ENCODE results near the gene ZFYVE19.

ZFYVE19 gene, protein sequence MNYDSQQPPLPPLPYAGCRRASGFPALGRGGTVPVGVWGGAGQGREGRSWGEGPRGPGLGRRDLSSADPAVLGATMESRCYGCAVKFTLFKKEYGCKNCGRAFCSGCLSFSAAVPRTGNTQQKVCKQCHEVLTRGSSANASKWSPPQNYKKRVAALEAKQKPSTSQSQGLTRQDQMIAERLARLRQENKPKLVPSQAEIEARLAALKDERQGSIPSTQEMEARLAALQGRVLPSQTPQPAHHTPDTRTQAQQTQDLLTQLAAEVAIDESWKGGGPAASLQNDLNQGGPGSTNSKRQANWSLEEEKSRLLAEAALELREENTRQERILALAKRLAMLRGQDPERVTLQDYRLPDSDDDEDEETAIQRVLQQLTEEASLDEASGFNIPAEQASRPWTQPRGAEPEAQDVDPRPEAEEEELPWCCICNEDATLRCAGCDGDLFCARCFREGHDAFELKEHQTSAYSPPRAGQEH

DNA sequence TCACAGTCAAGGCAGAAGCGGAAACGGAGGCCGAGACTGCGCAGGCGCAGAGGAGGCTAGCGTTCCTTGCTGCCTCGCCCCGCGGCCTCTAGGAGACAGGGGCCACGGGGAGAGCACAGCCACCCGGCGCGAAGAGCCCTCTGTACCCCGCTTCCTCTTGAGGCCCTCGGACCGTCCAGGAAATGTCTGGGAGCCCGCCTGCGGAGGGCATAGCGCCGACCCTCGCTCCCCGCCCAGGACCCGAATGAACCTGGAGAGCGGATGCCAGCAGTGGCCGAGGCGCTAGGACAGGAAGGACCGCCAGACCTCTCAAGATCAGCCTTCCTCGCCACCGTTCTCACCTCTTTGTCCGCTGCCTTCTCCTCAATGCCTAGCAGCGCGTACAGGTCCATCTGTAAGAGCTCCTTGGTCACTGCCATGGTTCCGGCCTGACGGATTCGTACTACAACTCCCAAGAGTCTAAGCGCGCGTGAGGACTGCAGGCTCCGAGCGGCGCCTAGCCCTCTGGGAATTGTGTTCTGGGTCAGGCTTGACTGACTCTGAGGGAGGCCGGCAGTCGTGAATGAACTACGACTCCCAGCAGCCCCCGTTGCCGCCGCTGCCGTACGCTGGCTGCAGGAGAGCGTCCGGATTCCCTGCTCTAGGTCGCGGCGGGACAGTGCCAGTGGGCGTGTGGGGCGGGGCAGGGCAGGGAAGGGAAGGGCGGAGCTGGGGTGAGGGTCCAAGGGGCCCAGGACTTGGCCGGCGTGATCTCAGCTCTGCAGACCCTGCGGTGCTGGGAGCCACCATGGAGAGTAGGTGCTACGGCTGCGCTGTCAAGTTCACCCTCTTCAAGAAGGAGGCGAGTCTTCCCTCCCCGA is at the start of gene ZFYVE19, which contains the start of gene DNAJC17:
Gene ZFYVE19 (plus strand): TSS at position 62 of the 860 bp plus-strand sequence. CDS start 501 bp downstream, at position 563.
Gene DNAJC17 (minus strand): TSS at position 446 of the 860 bp plus-strand sequence. CDS start 27 bp downstream, at position 419.
- peak; percentile 92 for DNase-seq (ENCODE audit: low read depth)

DNA sequence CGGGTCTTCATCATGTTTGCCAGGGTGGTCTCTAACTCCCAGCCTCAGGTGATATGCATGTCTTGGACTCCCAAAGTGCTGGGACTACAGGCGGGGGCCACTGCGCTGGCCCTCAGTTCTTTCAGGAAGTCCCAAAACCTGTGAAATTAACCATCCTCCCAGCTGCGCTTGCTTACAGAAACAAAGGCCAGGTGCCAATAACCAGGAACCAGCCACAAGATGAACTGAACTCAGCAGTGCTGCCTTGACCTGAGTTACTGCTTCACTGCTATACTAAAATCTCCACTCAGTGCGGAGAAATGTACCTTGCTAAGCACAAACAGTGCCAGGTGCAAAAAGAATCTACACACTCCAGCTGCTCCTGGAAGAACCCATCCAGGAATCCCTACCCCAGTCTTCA is 46.9 kb upstream of the ZFYVE19 start:
- no peak for DNase-seq (ENCODE audit: low read depth)

DNA sequence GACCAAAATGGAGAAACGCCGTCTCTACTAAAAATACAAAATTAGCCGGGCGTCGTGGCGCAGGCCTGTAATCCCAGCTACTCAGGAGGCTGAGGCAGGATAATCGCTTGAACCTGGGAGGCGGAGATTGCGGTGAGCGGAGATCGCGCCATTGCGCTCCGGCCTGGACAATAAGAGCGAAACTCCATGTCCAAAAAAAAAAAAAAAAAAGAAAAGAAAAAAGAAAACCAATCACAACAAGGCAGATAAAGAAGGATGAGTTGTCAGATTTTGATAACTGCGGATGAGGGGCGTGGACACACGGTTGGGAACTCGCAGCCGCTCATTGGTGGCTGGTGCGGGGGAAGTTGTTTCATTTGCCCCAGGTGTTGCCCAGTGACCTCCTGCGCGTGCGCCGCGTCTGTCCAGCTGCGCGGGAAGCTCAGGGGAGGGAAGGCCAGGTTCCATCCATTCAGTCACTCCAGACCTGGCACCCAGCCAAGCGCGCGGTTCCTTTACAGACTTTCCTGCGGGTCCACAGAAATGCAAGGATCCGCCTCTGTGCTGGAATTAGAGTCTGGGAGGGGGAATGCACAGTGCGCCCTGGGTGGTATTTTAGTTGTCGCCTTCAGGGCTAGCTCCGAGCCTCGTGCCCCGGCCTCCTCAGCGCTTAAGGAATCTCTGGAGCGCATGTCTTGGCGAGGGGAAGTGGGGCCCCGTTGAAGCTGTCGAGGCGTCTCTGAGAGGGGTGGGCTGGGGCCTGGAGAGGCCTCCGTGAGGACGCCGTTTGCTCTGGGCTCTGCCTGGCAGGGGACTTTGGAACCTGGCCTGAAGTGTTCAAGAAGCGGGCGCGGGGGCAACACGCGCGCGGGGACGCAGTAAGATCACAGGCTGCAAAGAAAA is 43.7 kb upstream of the ZFYVE19 start:
- no peak for DNase-seq (ENCODE audit: low read depth)

DNA sequence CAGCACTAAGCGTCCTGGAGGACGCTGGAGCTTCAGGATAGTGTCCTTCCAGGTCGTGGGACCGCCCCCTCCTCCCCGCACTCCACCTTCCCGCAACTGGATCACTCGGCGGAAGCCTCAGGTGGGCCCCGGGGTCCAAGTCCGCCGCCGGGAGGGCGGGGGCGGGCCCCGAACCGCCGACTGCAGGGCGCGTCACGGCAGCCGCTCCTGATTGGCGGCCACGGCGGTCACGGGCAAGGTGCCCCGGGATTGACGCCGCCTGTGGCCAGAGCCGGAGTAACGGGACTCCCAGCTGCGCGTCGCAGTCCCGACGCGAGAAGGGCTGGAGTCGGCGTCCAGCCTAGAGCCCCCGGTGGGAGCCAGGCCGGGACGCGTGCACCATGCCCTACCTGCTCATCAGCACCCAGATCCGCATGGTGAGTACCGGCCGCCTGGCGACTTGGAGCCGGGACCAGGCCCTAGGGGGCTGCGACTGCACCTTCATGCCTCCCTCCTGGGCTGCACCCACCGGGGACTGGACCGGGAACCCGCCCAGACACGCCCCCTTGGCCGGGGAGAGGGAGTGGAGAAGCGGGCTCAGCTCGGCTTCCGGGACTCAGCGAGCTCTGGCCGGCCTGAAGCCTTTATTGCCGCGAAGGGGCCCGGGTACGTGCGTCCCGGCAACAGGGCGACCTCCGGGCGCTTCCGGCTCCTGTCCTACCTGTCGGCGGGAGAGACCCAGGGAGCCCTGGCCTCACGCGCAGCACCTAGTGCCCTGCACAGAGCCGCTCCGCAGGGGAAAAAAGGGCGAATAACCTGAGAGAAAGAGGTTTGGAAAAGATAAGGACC is 42.9 kb upstream of the ZFYVE19 start, which contains the start of gene GCHFR:
Gene GCHFR (plus strand): TSS at position 268 of the 828 bp plus-strand sequence. CDS start 113 bp downstream, at position 381.
- DNase-seq (ENCODE audit: low read depth) = no peak

DNA sequence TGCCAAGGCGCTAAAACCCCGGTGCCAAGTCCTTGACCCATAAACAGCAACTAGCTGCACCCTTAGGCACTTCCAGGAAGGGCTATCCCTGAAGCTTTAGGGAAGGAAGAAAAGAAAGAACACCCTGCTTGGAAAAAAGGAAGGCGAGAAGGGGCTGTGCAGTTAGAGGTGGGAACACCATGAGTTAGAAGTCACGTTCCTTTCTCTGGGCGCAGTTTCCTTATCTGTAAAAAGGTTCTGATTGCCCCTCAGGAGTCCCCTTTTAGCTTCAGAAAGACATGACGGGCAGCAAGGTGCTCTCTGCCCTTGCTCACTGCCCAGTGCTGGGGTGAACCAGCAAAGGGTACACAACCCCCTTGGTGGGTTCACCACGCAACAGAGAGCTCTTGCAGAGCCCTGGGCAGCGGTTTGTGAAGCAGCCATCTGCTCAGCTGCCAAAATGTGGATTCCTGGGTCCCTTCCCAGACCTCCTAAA is 42.2 kb upstream of the ZFYVE19 start:
- DNase-seq (ENCODE audit: low read depth) = no peak

DNA sequence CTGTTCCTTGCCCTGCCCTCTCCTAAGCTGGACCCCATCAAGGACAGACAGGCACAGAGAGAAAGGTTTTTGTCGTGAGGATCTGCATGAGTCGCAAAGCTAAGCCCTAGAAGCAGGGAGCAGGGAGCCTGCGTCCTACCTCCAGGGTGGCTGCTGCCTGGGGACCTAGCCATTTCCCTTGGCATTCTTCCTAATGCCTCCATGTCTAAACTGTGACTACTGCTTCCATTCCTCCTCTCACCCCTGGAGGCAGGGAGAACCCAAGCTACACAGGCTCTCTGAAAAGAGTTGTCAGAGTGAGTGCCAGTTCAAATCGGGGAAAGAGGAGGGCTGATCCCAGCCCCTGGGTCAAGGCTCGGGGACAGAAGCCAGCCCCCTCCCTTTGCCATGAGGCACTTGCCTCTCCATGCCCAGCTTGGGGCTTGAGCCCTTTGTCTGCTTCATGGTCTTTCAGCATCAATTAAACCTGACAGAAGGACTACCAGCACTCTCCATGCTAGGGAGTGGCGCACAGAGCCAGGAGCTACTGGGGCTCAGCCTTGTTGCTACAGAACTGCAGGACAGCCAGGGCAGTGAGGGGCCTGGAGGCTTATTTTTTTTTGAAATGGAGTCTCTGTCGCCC is 40.6 kb upstream of the ZFYVE19 start:
- DNase-seq (ENCODE audit: low read depth) = no peak

DNA sequence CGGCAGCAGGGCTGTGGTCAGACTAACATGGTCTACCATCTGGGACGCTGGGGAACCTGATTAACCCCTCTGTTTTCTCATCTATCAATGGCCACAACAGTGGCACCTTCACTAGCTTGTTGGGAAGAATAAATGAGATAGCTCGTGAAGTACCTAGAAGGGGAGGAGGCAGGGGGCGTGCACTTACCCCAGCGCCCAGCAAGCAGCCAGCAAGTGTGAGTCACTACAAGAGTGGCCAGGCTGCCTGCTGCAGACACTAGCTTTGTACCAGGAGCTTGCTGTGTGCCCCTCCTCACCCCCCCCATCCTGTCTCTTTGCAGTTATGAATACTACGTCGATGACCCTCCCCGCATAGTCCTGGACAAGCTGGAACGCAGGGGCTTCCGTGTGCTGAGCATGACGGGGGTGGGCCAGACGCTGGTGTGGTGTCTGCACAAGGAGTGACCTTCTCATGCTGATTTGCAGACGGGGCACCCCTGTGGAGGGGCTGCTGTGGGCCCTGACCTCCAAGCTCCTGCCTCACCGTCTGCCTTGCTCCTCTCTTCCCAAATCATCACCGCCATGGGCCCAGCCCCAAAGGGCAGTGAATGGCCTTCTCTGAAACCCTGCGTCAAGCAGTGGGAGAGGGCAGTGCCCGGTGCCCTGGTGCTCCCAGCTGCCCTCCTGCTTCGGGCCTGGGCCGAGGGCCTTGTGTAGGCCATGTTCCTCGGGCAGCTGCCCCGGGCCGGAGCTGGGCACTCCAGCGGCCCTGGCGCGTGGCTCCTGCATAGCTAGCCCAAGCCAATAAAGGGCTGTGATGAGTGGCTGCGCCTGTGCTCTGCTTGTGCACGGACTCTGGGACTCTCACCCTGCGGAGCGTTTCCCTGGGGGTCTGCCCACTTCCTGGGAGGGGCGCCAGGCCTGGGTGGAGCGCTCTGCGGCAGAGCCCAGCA is 39.7 kb upstream of the ZFYVE19 start:
- DNase-seq (ENCODE audit: low read depth) = no peak

DNA sequence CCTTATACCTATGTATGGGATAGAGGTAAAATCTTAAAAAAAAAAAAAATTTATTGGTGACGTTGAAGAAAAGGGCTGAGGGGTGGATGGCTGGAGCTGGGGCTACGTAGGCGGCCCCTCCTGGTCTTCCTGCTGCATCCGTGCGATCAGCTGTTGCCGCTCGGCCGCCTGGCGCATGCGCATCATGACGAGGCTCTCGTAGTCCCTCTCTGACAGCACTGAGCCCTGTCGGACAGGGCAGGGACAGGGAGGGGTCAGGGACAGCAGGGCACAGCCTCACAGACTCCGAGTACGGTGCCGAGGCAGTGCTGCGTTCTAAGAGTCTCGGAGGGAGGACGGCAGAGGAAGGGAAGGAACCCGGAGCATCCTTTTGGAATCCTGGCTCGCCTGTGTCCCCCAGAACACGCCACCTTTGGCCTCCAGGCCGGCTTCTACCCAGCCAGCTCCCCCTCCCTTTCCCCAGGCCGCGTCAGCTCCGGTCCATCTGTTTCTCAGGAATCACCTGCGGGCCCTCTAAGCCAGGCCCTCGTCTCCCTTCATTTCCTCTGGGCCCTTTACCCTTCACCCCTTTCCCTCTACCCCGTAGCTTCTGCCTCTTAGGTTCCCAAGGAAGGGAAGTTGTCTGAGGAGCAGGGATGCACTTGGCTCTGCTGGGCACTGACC is 38.9 kb upstream of the ZFYVE19 start:
- no peak for DNase-seq (ENCODE audit: low read depth)

DNA sequence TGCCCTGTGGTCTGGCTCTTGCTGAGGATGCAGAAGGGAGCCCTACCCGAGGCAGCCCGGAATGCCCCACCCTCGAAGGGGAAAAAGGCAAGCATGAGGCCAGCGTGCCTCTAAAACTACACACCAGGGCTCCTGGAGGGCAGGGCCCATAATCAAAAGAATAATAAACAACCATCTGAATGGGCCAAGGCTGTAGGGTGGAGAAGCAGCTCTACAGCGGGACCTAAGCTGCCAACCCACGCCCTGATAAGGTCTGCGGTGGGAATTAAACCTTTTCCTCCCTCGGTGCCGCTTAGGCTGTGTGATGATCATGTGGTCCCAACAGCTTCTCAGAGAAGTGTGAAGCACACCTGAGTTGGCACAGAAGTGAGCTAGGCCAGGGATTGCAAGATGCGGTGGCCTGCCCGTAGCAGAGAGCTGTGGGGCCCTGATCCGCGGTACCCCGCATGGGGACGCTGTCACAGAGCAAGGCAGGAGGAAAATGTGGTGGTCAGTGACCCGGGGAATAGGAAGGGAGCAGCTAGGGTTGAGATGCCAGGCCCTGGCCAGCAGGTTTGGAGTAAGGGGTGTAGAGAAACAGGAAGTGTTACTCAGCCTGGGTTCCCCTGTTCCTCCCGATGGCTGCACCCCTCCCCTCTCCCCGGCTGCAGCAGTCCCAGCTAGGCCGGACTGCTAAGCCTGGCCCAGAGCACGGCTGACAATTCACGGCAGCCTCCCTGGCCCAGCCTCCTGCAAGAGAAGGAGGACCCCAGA is 38.2 kb upstream of the ZFYVE19 start:
- DNase-seq (ENCODE audit: low read depth) = no peak

DNA sequence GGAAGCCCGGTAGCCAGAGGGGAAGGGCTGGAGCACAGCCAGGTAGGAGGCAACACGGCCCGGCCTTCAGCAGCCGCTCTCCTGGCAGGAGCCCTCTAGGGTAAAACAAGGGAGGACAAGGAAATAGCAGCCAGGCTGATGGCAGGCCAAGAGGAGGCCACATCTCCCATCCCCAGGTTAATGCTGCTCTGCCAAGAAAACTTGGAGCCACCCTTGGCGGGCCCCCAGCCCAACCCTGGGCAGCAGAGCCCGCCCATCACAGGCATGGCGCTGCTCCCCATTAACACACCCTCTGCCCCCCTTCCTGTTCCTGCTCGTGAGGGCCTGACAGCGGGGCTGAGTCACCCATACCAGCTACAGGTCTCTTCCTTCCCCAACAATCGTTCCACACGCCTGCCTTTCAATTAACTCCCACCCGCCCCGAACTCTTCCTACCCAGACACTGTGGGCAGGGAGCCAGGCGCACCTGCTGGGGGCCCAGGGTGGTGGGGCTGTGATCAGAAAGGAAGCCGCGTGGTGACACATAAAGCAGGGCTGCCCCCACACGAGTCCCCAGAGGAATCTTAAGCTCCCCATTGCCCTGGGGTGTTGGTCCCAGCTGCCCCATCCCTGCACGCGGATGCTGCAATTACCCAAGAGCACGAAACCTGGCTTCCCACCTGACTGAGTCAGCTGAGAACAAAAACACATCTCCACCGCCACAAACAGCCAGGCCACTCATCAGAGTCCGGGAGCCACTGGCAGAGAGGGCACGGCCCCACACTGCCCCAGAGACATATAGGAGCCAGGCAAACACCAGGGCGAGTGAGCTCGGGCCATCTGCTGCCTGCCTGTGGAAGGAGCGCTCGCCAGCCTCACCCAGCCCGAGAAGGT is 37.4 kb upstream of the ZFYVE19 start, which contains the start of gene C15orf62:
Gene C15orf62 (plus strand): TSS at position 707 of the 873 bp plus-strand sequence. CDS start 516 bp downstream, outside the sequence.
- DNase-seq (ENCODE audit: low read depth) = no peak

DNA sequence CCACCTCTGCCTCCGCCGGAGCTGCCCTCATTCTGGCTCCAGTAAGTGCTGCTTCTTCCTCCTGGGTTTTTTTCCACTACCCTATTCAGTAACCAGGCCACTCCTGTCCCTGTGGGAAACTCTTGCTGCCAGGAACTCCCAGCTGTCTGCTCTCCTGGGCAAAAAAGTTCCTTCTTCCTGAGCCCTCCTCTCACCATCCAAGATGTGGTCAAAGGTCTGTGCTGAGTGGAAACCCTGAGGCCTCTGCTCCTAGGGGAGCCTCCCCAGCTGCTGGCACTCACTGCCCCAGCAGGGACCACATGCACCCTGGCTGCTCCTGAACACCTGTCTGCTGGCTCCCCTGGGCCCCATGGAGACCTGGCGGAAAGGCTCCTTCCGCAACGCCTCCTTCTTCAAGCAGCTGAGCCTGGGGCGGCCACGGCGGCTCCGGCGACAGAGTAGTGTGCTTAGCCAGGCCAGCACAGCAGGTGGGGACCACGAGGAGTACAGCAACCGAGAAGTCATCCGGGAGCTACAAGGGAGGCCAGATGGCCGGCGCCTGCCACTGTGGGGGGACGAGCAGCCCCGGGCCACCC is 36.7 kb upstream of the ZFYVE19 start:
- no peak for DNase-seq (ENCODE audit: low read depth)

DNA sequence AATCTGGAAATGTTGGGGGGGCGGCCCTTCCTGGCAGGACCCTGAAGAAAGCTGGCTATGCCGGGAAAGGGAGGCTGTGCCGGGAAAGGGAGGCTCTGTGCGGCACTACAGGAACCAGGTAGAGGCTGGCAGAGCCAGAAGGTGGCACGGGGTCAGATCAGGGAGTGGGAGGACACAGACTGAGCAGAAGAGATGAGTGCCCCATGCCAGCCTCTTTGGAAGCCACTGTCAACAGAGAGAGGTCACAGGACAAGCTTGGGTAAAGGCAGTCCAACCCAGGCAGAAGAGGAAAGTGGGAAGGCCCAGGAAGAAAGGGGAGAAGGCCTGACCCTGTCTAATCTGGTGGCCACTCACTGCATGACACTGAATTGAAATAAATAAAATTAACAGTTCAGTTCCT is 35.6 kb upstream of the ZFYVE19 start:
- no peak for DNase-seq (ENCODE audit: low read depth)

DNA sequence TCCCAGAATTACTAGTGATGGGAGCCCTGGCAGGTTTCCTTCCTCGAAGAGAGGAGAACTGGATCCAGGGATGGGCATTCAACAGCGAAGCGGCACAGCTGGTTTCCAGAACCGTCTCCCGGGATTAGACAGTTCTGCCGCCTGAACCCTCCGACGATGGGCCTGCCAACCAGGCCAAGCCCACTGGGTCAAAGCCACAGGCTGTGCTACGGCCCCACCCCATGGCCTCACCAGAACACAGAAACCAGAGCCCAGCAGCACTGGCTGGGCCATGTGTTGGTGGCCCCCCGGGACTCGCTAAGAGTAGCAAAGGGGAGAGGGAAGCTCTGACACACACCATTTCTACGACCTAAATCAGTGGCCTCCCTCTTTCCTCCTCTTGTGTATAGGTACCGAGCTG is 34.9 kb upstream of the ZFYVE19 start:
- DNase-seq (ENCODE audit: low read depth) = no peak

DNA sequence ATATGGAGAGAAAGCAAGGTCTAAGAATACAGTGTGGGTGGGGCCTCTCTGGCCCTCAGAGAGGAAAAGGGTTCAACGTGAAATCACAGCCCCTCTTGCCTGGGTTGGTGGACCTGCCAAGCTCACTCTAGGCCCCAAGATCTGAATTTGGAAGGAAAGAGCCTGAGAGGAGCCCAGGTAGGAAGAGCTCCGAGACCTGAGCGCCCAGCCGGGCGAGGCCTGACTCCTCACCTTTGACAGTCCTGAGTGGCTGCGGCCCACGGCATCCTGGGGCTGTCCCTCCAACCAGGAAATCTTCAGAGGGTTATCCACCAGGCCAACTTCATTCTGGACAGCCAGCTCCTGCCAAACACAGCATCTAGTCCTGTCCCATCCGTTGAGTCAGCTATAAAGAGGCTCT is 33.4 kb upstream of the ZFYVE19 start:
- DNase-seq (ENCODE audit: low read depth) = no peak

DNA sequence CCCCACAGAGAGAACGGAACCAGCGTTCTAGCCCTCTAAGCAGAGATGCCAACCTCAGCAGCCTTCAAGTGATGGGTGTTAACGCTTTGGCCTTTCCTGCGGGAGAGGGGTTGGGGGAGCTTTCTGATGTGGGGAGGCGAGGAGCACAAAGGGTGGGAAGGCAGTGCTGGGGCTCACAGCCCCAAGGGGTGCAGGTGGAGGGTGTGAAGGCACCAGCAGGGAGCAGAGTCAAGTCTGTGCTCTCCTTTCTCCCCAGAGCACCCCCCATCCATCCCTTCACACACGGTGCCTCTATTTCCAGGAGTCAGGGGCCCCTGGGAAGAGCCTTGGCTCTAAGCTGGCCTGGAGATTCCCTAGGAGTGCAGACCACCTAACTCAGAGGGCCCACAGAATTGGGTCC is 33.0 kb upstream of the ZFYVE19 start:
- DNase-seq (ENCODE audit: low read depth) = no peak

DNA sequence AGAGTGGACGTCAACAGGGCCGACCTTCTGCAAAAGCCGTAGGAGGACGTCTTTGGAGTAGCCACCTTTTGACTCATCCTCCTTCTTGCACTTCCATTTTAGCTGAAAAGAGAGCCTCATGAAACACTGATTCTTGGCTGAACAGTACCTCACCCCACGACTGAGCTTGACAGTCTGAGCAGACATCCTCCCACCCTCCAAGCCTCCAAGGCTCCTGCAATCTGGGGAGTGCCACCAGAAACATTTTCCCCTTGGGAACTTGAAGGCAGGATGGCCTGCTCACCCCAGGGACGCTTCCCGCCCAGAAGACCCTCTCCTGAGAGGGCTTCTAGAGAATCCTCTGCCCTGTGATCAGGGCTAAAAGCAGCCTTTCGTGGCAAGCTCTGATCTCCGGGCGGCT is 31.9 kb upstream of the ZFYVE19 start:
- DNase-seq (ENCODE audit: low read depth) = no peak

Measured in HS-5 (cell line).